ENCODE data around the gene MCCC1.

GRCh38 chr3:183064475-183064874, 34.8 kb downstream of the MCCC1 start:
- no peak for TF ChIP-seq CTCF (tag by site-specific recombination; IDR thresholded peaks at IDR 0.05)
- TF ChIP-seq ZIC2 (tag by site-specific recombination; IDR thresholded peaks at IDR 0.05), result no peak
- no peak for TF ChIP-seq ZNF610 (tag by site-specific recombination; IDR thresholded peaks at IDR 0.05; ENCODE audit: borderline replicate concordance)
- no peak for TF ChIP-seq KLF9 (tag by site-specific recombination; IDR thresholded peaks at IDR 0.05; ENCODE audit: low read depth)
- no peak for TF ChIP-seq BCL11A (tag by site-specific recombination; IDR thresholded peaks at IDR 0.05; ENCODE audit: low read depth)
- TF ChIP-seq REST (tag by site-specific recombination; IDR thresholded peaks at IDR 0.05), result no peak
- no peak for TF ChIP-seq PRDM4 (tag by site-specific recombination; IDR thresholded peaks at IDR 0.05)
- TF ChIP-seq MYNN (tag by site-specific recombination; IDR thresholded peaks at IDR 0.05; ENCODE audit: borderline replicate concordance), result no peak
- TF ChIP-seq OSR2 (tag by site-specific recombination; IDR thresholded peaks at IDR 0.05), result no peak
- no peak for TF ChIP-seq ZNF747 (tag by site-specific recombination; IDR thresholded peaks at IDR 0.05)
